Tibial nerve (tissue), 4 donors: ENCODE results near the gene AK8.

Source experiments
- EP300 ChIP-seq, 2 donors: sonication (generic); formaldehyde crosslinking; IDR thresholded peaks; one replicate each; pipeline ENCODE4 v1.6.1; 2017; ENCODE audit warnings: antibody characterized with exemption in 2 of 2, mild to moderate bottlenecking in 1 of 2
- TF ChIP-seq, protein P1 (sequence below), 5 experiments: fragments of 200-600 bp in 3 of 5; fragments of 450-650 bp in 2 of 5; sonication (generic) in 3 of 5; IDR thresholded peaks; one replicate each; pipeline ENCODE4 v1.5.1; 2016 to 2019; ENCODE audit warnings: antibody characterized with exemption in 5 of 5, mild to moderate bottlenecking in 3 of 5, moderate library complexity in 2 of 5

DNA sequence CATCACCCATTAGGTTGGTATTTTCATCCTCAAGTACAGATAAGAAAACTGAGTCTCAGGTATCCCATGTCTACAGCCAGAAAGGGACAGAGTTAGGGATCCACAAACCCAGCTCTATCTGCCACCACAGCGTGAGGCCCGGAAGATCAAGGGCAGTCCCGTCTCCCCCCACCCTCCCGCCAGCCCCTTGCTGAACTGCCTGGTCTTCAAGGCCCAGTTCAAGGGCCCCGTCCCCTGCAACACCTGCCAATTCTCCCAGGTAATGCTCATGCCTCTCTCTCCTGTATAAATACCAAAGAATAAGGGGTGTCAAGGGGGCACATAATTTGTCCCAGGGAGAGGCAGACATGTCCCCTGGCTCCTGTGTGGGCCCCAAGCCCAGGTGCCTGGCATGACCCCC is 50.7 kb downstream of the AK8 start:
- TF ChIP-seq EP300 (IDR thresholded peaks at IDR 0.05), result no peak
- TF ChIP-seq, protein P1, sequence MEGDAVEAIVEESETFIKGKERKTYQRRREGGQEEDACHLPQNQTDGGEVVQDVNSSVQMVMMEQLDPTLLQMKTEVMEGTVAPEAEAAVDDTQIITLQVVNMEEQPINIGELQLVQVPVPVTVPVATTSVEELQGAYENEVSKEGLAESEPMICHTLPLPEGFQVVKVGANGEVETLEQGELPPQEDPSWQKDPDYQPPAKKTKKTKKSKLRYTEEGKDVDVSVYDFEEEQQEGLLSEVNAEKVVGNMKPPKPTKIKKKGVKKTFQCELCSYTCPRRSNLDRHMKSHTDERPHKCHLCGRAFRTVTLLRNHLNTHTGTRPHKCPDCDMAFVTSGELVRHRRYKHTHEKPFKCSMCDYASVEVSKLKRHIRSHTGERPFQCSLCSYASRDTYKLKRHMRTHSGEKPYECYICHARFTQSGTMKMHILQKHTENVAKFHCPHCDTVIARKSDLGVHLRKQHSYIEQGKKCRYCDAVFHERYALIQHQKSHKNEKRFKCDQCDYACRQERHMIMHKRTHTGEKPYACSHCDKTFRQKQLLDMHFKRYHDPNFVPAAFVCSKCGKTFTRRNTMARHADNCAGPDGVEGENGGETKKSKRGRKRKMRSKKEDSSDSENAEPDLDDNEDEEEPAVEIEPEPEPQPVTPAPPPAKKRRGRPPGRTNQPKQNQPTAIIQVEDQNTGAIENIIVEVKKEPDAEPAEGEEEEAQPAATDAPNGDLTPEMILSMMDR (IDR thresholded peaks at IDR 0.05), result no peak
